K562 (cell line): ENCODE measurements around the gene SEMA3G. TPM values are rescaled to one million over a fixed set of nuclear protein-coding genes. Genes with fewer than 3 reads are reported as not detected.

Source experiments
- ATAC-seq: fragments of 200-7000 bp; cut with Tn5 transposase; 3 replicates; pipeline ENCODE4 v1.9.1; 2020; ENCODE audit warnings: moderate library complexity
- BruUV-seq: library from RNA; stranded (reverse); fragments of 400-500 nt; replicated peaks from 2 replicates; lab custom pipeline; 2021; lab: Mats Ljungman, UMichigan
- CTCF ChIA-PET: fragments of 300-600 bp; formaldehyde crosslinking; extraction: SDS; loops from one replicate; lab custom pipeline; 2021; ENCODE audit warnings: low intra/inter-chr PET ratio; lab: Yijun Ruan, JAX
- POLR2A ChIA-PET: fragments of 300-600, 350-650 bp; sonication (Branson Sonifier 250); formaldehyde crosslinking; extraction: SDS; loops from one replicate; lab custom pipeline; 2021; ENCODE audit warnings: antibody characterized with exemption, inconsistent platforms; lab: Yijun Ruan, JAX
- DNase-seq, 4 experiments: peaks; one replicate each; pipeline versions ENCODE4 v3.0.0 to v3.0.0-alpha.2; 2011 to 2018; ENCODE audit warnings: low spot score in 3 of 4, mixed read lengths in 3 of 4; ENCODE audit errors: extremely low read depth in 1 of 4
- FAIRE-seq: peaks from 2 replicates; lab custom pipeline; 2011; peaks lifted over from hg19 to GRCh38; lab: Jason Lieb, UNC
- H2AFZ ChIP-seq: 2 replicates; pipeline ENCODE4 v1.6.0; 2011; ENCODE audit warnings: low read depth, low read length, control low read depth, inconsistent platforms
- H3K27ac ChIP-seq: fragments of 200-600 bp; 3 replicates; pipeline ENCODE4 v1.8.0; 2011; ENCODE audit warnings: low read depth, mild to moderate bottlenecking, control low read depth, inconsistent platforms, low read length, moderate library complexity, mixed read lengths; ENCODE audit errors: extremely low read depth
- H3K27me3 ChIP-seq, 2 experiments: fragments of 300-600 bp in 1 of 2; 2 replicates in 1 of 2; 3 replicates in 1 of 2; pipeline versions ENCODE4 v1.6.0 to v1.8.0; 2011; ENCODE audit warnings: inconsistent platforms in 2 of 2, low read length in 2 of 2, mild to moderate bottlenecking in 1 of 2, mixed read lengths in 1 of 2, moderate library complexity in 1 of 2; ENCODE audit not compliant: control insufficient read depth in 2 of 2, insufficient read depth in 2 of 2
- H3K36me3 ChIP-seq: fragments of 300-600 bp; 3 replicates; pipeline ENCODE4 v1.8.0; 2011; ENCODE audit warnings: mild to moderate bottlenecking, low read length, inconsistent platforms; ENCODE audit not compliant: control insufficient read depth, insufficient read depth
- H3K4me1 ChIP-seq, 2 experiments: fragments of 200-600 bp in 1 of 2; replicated peaks in 1 of 2; 2 replicates in 1 of 2; 3 replicates in 1 of 2; pipeline versions ENCODE4 v1.5.1 to v1.8.0; 2011; ENCODE audit warnings: inconsistent platforms in 2 of 2, low read length in 2 of 2, mild to moderate bottlenecking in 1 of 2, mixed read lengths in 1 of 2, moderate library complexity in 1 of 2; ENCODE audit not compliant: control insufficient read depth in 2 of 2, insufficient read depth in 2 of 2
- H3K4me2 ChIP-seq: 2 replicates; pipeline ENCODE4 v1.6.1; 2011; ENCODE audit warnings: low read length, control low read depth, inconsistent platforms, mixed read lengths; ENCODE audit not compliant: insufficient read depth
- H3K4me3 ChIP-seq: fragments of 200-600 bp; sonication (generic), shearing (Covaris generic); 2 replicates; pipeline ENCODE4 v1.5.1; 2016; ENCODE audit warnings: control low read depth, inconsistent platforms
- H3K79me2 ChIP-seq: fragments of 200-600 bp; 3 replicates; pipeline ENCODE4 v1.8.0; 2011; ENCODE audit warnings: low read length, inconsistent platforms; ENCODE audit not compliant: control insufficient read depth, insufficient read depth
- H3K9ac ChIP-seq, 2 experiments: 2 replicates each; pipeline versions ENCODE4 v1.6.0 to v1.6.1; 2011; ENCODE audit warnings: low read depth in 2 of 2, low read length in 2 of 2, control low read depth in 1 of 2, inconsistent platforms in 1 of 2, mild to moderate bottlenecking in 1 of 2, mixed read lengths in 1 of 2; ENCODE audit not compliant: insufficient read depth in 1 of 2
- H3K9me1 ChIP-seq: one replicate; pipeline ENCODE4 v1.6.0; 2011; ENCODE audit warnings: inconsistent platforms, mild to moderate bottlenecking, low read length, moderate library complexity; ENCODE audit not compliant: control insufficient read depth, insufficient read depth
- H3K9me3 ChIP-seq: replicated peaks from 2 replicates; pipeline ENCODE4 v1.5.1; 2011; ENCODE audit warnings: low read depth, low read length, inconsistent platforms; ENCODE audit not compliant: control insufficient read depth, insufficient read depth
- H4K20me1 ChIP-seq: replicated peaks from 2 replicates; pipeline ENCODE4 v1.6.1; 2011; ENCODE audit warnings: low read length, inconsistent platforms, mixed read lengths; ENCODE audit not compliant: control insufficient read depth, insufficient read depth
- HNRNPK ChIP-seq: fragments of 200-400 bp; formaldehyde crosslinking; IDR thresholded peaks from one replicate; pipeline ENCODE4 v1.6.1; 2018; ENCODE audit warnings: mild to moderate bottlenecking, low read depth, low read length; ENCODE audit not compliant: poor library complexity, severe bottlenecking
- USF1 ChIP-seq: sonication (generic); formaldehyde crosslinking; IDR thresholded peaks from 2 replicates; pipeline ENCODE4 v1.9.0; 2022; ENCODE audit warnings: mild to moderate bottlenecking, missing genetic modification reagents
- ZBTB43 ChIP-seq: sonication (generic); formaldehyde crosslinking; IDR thresholded peaks from 2 replicates; pipeline ENCODE4 v1.8.0; 2023; ENCODE audit warnings: mild to moderate bottlenecking, missing genetic modification reagents
- WGBS: fragments of 100-300 bp; shearing (Covaris generic); methylation state at CpG from one replicate; pipeline ENCODE4 v1.1.6; 2016; ENCODE audit warnings: low coverage, mixed read lengths; ENCODE audit not compliant: insufficient coverage; ENCODE audit errors: missing lambda C conversion rate; 5-methylcytosine and 5-hydroxymethylcytosine counted together
- in situ Hi-C: fragments of 300-500 bp; cut with MboI; formaldehyde crosslinking; loops from 4 replicates; pipeline ENCODE4 v1.15.0; 2018; ENCODE audit warnings: inconsistent platforms, mixed read lengths
- intact Hi-C: fragments of 100-400 bp; cut with micrococcal nuclease; formaldehyde crosslinking; loops from 2 replicates; pipeline ENCODE4 v1.14.2; 2022
- polyA plus RNA-seq, 8 experiments: library from polyadenylated mRNA; depleted of rRNA in 4 of 8; stranded (reverse) in 5 of 8; unstranded in 3 of 8; fragments of >200 nt; fragmentation: Nextera tagmentation in 2 of 8; fragmentation: Illumina TruSeq in 1 of 8; extraction: Ambion mirVana in 2 of 8; extraction: Trizol in 1 of 8; gene quantifications; 2 replicates each; pipeline versions ENCODE4 v1.2.1 to v1.2.3, GENCODE V29; 2011 to 2014; ENCODE audit warnings: inconsistent platforms in 1 of 8, missing spikeins in 1 of 8
- total RNA-seq, 7 experiments: library from RNA; depleted of rRNA in 6 of 7; stranded (reverse); fragments of >200 nt in 6 of 7; fragmentation: Illumina TruSeq in 2 of 7; extraction: Trizol in 2 of 7; gene quantifications; 2 replicates each; pipeline versions ENCODE4 v1.2.1 to v1.2.3, GENCODE V29; 2011 to 2021; ENCODE audit warnings: low replicate concordance in 1 of 7

The SEMA3G gene
- total and polyA plus RNA-seq, 9 of the 15 experiments (the other 6 are each of a cell fraction or from before 2014, with no cell fraction given) = 0.04 to 0.07 (median 0.05) TPM; not detected in 6

- ATAC-seq = no peak
- TF ChIP-seq ZBTB43 (no peak), USF1 (CRISPR knock-in tag) (no peak), HNRNPK (no peak)
- TF ChIP-seq, all 486 proteins: peak for 0
- H3K4me2 ChIP-seq = no peak overlapping the region
- no peak overlapping the region for H2AFZ ChIP-seq
- H3K4me3 ChIP-seq = no peak overlapping the region
- POLR2A ChIA-PET = interaction anchor here (1.2 kb wide), 1 partner anchor 13 kb away, joined by 3 read pairs; no protein-coding TSS in a partner anchor
- peaks cover 0 to 13% of the 10 kb centered on the region in 2 experiments; a peak in 2 of 5 replicates for H3K4me1 ChIP-seq
- intact Hi-C loops (no loop called here), in situ Hi-C loops (loop anchor here (25.0 kb wide), 1 partner anchor 380 kb away; no protein-coding TSS in a partner anchor)
- no peak overlapping the region for H3K27ac ChIP-seq
- FAIRE-seq (no peak), DNase-seq (no peak)
- 29% methylated on average over 8 of the region's 16 CpGs for WGBS
- CTCF ChIA-PET = no interaction called here
- no peaks in the 10 kb centered on the region for H4K20me1 ChIP-seq
- H3K9me1 ChIP-seq = no peaks in the 10 kb centered on the region
- H3K27me3 ChIP-seq = peaks cover 0 to 7% of the 10 kb centered on the region in 2 experiments; a peak in 2 of 5 replicates
- no peak overlapping the region for H3K9ac ChIP-seq
- no TSS peak for BruUV-seq
- no peaks in the 10 kb centered on the region for H3K79me2 ChIP-seq
- H3K36me3 ChIP-seq = no peaks in the 10 kb centered on the region
- no peaks in the 10 kb centered on the region for H3K9me3 ChIP-seq
These were observed 52.5 kb downstream of the SEMA3G start for GRCh38 chr3:52392216-52392930.
